Measurements from ENCODE around the gene NMNAT3.

The NMNAT3 gene

GRCh38 chr3:139558351-139559266, 119.2 kb downstream of the NMNAT3 start:
- no peak for DNase-seq
- H3K27ac ChIP-seq (ENCODE audit: insufficient read depth, low read length, poor library complexity, severe bottlenecking): no peak overlapping the region
- no peaks in the 10 kb centered on the region for H3K9me3 ChIP-seq (ENCODE audit: control insufficient read depth, low read length)
- no peaks in the 10 kb centered on the region for H3K27me3 ChIP-seq (replicated peaks; ENCODE audit: control insufficient read depth, insufficient read depth, low read length, poor library complexity, severe bottlenecking)
- no peaks in the 10 kb centered on the region for H3K36me3 ChIP-seq (ENCODE audit: control insufficient read depth, insufficient read depth, low read length)
- no peaks in the 10 kb centered on the region for H3K4me1 ChIP-seq (ENCODE audit: control insufficient read depth, insufficient read depth, low read length, poor library complexity, severe bottlenecking)
- H3K4me3 ChIP-seq (ENCODE audit: insufficient read depth, low read depth, low read length, poor library complexity, severe bottlenecking): no peak overlapping the region

- H3K4me3 ChIP-seq (ENCODE audit: insufficient read depth, low read depth, low read length, poor library complexity, severe bottlenecking): no peak overlapping the region
- no peak for DNase-seq
Measured at GRCh38 chr3:139557041-139557440, 120.7 kb downstream of the NMNAT3 start.

GRCh38 chr3:139555249-139555648, 122.5 kb downstream of the NMNAT3 start:
- Histone ChIP-seq H3K27me3 (replicated peaks; ENCODE audit: control insufficient read depth, insufficient read depth, low read length, poor library complexity, severe bottlenecking) (no peaks in the 10 kb centered on the region), H3K9me3 (ENCODE audit: control insufficient read depth, low read length) (no peaks in the 10 kb centered on the region), H3K4me1 (ENCODE audit: control insufficient read depth, insufficient read depth, low read length, poor library complexity, severe bottlenecking) (no peaks in the 10 kb centered on the region), H3K36me3 (ENCODE audit: control insufficient read depth, insufficient read depth, low read length) (no peaks in the 10 kb centered on the region), H3K4me3 (ENCODE audit: insufficient read depth, low read depth, low read length, poor library complexity, severe bottlenecking) (no peak overlapping the region), H3K27ac (ENCODE audit: insufficient read depth, low read length, poor library complexity, severe bottlenecking) (no peak overlapping the region)
- DNase-seq: no peak

More at GRCh38 chr3:139557041-139557440, 120.7 kb downstream of the NMNAT3 start:
- Histone ChIP-seq H3K36me3 (ENCODE audit: control insufficient read depth, insufficient read depth, low read length) (no peaks in the 10 kb centered on the region), H3K4me1 (ENCODE audit: control insufficient read depth, insufficient read depth, low read length, poor library complexity, severe bottlenecking) (no peaks in the 10 kb centered on the region), H3K27ac (ENCODE audit: insufficient read depth, low read length, poor library complexity, severe bottlenecking) (no peak overlapping the region), H3K27me3 (replicated peaks; ENCODE audit: control insufficient read depth, insufficient read depth, low read length, poor library complexity, severe bottlenecking) (no peaks in the 10 kb centered on the region), H3K9me3 (ENCODE audit: control insufficient read depth, low read length) (no peaks in the 10 kb centered on the region)

GRCh38 chr3:139554628-139555027, 123.1 kb downstream of the NMNAT3 start:
- no peak for DNase-seq
- no peaks in the 10 kb centered on the region for H3K4me1 ChIP-seq (ENCODE audit: control insufficient read depth, insufficient read depth, low read length, poor library complexity, severe bottlenecking)
- no peak overlapping the region for H3K4me3 ChIP-seq (ENCODE audit: insufficient read depth, low read depth, low read length, poor library complexity, severe bottlenecking)
- H3K27me3 ChIP-seq (replicated peaks; ENCODE audit: control insufficient read depth, insufficient read depth, low read length, poor library complexity, severe bottlenecking): no peaks in the 10 kb centered on the region
- H3K27ac ChIP-seq (ENCODE audit: insufficient read depth, low read length, poor library complexity, severe bottlenecking): no peak overlapping the region
- H3K36me3 ChIP-seq (ENCODE audit: control insufficient read depth, insufficient read depth, low read length): no peaks in the 10 kb centered on the region
- no peaks in the 10 kb centered on the region for H3K9me3 ChIP-seq (ENCODE audit: control insufficient read depth, low read length)

GRCh38 chr3:139552632-139553365, 125.0 kb downstream of the NMNAT3 start:
- Histone ChIP-seq H3K4me1 (ENCODE audit: control insufficient read depth, insufficient read depth, low read length, poor library complexity, severe bottlenecking) (no peaks in the 10 kb centered on the region), H3K4me3 (ENCODE audit: insufficient read depth, low read depth, low read length, poor library complexity, severe bottlenecking) (no peak overlapping the region), H3K27me3 (replicated peaks; ENCODE audit: control insufficient read depth, insufficient read depth, low read length, poor library complexity, severe bottlenecking) (no peaks in the 10 kb centered on the region), H3K36me3 (ENCODE audit: control insufficient read depth, insufficient read depth, low read length) (no peaks in the 10 kb centered on the region), H3K9me3 (ENCODE audit: control insufficient read depth, low read length) (no peaks in the 10 kb centered on the region), H3K27ac (ENCODE audit: insufficient read depth, low read length, poor library complexity, severe bottlenecking) (no peak overlapping the region)
- no peak for DNase-seq

- DNase-seq: no peak
- Histone ChIP-seq H3K9me3 (ENCODE audit: control insufficient read depth, low read length) (no peaks in the 10 kb centered on the region), H3K36me3 (ENCODE audit: control insufficient read depth, insufficient read depth, low read length) (no peaks in the 10 kb centered on the region), H3K4me3 (ENCODE audit: insufficient read depth, low read depth, low read length, poor library complexity, severe bottlenecking) (no peak overlapping the region), H3K27ac (ENCODE audit: insufficient read depth, low read length, poor library complexity, severe bottlenecking) (no peak overlapping the region), H3K27me3 (replicated peaks; ENCODE audit: control insufficient read depth, insufficient read depth, low read length, poor library complexity, severe bottlenecking) (no peaks in the 10 kb centered on the region), H3K4me1 (ENCODE audit: control insufficient read depth, insufficient read depth, low read length, poor library complexity, severe bottlenecking) (no peaks in the 10 kb centered on the region)
Measured at GRCh38 chr3:139548801-139549200, 129.0 kb downstream of the NMNAT3 start.

- Histone ChIP-seq H3K4me1 (ENCODE audit: control insufficient read depth, insufficient read depth, low read length, poor library complexity, severe bottlenecking) (no peaks in the 10 kb centered on the region), H3K9me3 (ENCODE audit: control insufficient read depth, low read length) (no peaks in the 10 kb centered on the region), H3K27me3 (replicated peaks; ENCODE audit: control insufficient read depth, insufficient read depth, low read length, poor library complexity, severe bottlenecking) (no peaks in the 10 kb centered on the region), H3K36me3 (ENCODE audit: control insufficient read depth, insufficient read depth, low read length) (no peaks in the 10 kb centered on the region), H3K27ac (ENCODE audit: insufficient read depth, low read length, poor library complexity, severe bottlenecking) (no peak overlapping the region), H3K4me3 (ENCODE audit: insufficient read depth, low read depth, low read length, poor library complexity, severe bottlenecking) (no peak overlapping the region)
- no peak for DNase-seq
Measured at GRCh38 chr3:139547666-139548065, 130.1 kb downstream of the NMNAT3 start.

GRCh38 chr3:139546772-139547171, 131.0 kb downstream of the NMNAT3 start:
- Histone ChIP-seq H3K27me3 (replicated peaks; ENCODE audit: control insufficient read depth, insufficient read depth, low read length, poor library complexity, severe bottlenecking) (no peaks in the 10 kb centered on the region), H3K4me3 (ENCODE audit: insufficient read depth, low read depth, low read length, poor library complexity, severe bottlenecking) (no peak overlapping the region)

GRCh38 chr3:139541532-139542288, 136.1 kb downstream of the NMNAT3 start:
- DNase-seq: no peak
- Histone ChIP-seq H3K4me3 (ENCODE audit: insufficient read depth, low read depth, low read length, poor library complexity, severe bottlenecking) (no peak overlapping the region), H3K4me1 (ENCODE audit: control insufficient read depth, insufficient read depth, low read length, poor library complexity, severe bottlenecking) (no peaks in the 10 kb centered on the region), H3K27me3 (replicated peaks; ENCODE audit: control insufficient read depth, insufficient read depth, low read length, poor library complexity, severe bottlenecking) (no peaks in the 10 kb centered on the region), H3K36me3 (ENCODE audit: control insufficient read depth, insufficient read depth, low read length) (no peaks in the 10 kb centered on the region), H3K9me3 (ENCODE audit: control insufficient read depth, low read length) (no peaks in the 10 kb centered on the region), H3K27ac (ENCODE audit: insufficient read depth, low read length, poor library complexity, severe bottlenecking) (no peak overlapping the region)

More at GRCh38 chr3:139546772-139547171, 131.0 kb downstream of the NMNAT3 start:
- DNase-seq: no peak
- Histone ChIP-seq H3K36me3 (ENCODE audit: control insufficient read depth, insufficient read depth, low read length) (no peaks in the 10 kb centered on the region), H3K9me3 (ENCODE audit: control insufficient read depth, low read length) (no peaks in the 10 kb centered on the region), H3K4me1 (ENCODE audit: control insufficient read depth, insufficient read depth, low read length, poor library complexity, severe bottlenecking) (no peaks in the 10 kb centered on the region), H3K27ac (ENCODE audit: insufficient read depth, low read length, poor library complexity, severe bottlenecking) (no peak overlapping the region)
